Measurements from ENCODE around the gene CUBN. TPM values are rescaled to one million over a fixed set of nuclear protein-coding genes. Genes with fewer than 3 reads are reported as not detected.

The CUBN gene
- total RNA-seq, 8 experiments from 2014 or later, result 0.58 to 23.2 (median 1.4) TPM

DNA sequence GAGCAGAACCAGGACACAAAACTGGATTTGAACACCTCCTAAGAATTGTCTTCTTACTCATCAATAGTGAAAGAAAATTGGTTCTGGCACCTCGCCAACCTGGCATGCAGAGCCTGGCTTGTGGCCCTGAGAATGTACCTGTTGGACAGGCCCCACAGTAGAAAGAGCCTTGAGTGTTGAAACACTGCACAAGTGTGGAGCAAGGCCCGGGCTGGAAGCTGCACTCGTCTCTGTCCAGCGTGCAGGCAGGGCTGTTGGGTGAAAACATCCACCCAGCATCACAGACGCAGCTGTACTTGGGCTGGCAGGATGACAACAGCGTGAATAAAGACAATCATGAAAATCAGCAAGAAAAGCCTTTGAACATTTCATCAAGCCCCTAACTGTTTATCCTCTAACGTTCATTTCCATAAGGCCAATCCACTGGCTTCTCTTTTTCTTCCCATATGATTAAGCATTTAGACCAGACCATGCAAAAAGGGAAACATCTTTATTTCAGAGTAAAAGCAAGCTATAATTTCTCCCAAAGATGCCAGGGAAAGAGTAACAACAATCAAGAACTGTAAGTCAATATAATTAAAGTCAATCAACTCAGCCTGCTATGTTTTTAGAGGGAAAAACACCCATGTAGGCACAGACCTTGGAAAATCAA, 15.6 kb downstream of the CUBN start:
- peaks cover 0 to 3% of the 10 kb centered on the region in 2 donors for H3K4me1 ChIP-seq (replicated peaks in 1 of 2)
- WGBS, 10 experiments, result 6 to 100% (median 84%) methylated on average over 2 to 5 of the region's 7 CpGs; no CpG with 5 or more reads in 2 of the 10 experiments
- in situ Hi-C loops (cut with MboI; ENCODE audit: low pct_unique_long_range_greater_than_20kb in 2 of 9, low sequenced_read_pairs in 9 of 9, unreplicated experiment in 9 of 9), result no loop called here
- ATAC-seq (replicated peaks in 6 of 8), result peak in 2 of 8 experiments; percentile 67 to 88
- H3K27ac ChIP-seq, result no peak overlapping the region
- H3K4me3 ChIP-seq, result no peak overlapping the region

DNA sequence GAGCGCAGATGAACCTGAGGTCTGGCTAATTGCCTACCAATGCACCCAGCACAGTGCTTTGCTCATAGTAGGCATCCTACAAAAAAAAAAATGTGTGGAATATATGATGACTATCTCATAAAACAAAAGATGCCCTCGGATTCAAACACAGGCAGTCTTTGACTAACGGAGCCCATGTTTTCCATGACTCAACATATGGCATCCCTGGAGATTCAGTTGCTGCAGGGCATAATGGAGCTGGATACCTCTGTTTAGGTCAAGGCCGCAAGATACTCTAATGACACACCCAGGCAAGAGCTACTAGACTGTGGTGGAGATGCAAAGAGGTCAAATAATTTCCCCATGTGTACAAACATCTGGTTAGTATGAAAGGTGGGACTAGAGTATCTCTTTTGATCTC, 16.3 kb downstream of the CUBN start:
- Histone ChIP-seq H3K4me1 (replicated peaks in 1 of 2) (peaks cover 0 to 3% of the 10 kb centered on the region in 2 donors), H3K27ac (no peak overlapping the region), H3K4me3 (no peak overlapping the region)
- peak in 1 of 8 experiments; percentile 31 for ATAC-seq (replicated peaks in 6 of 8)
- 45 to 100% (median 90%) methylated on average over 1 to 4 of the region's 4 CpGs; no CpG with 5 or more reads in 2 of the 10 experiments for WGBS, 10 experiments
- in situ Hi-C loops (cut with MboI; ENCODE audit: low pct_unique_long_range_greater_than_20kb in 2 of 9, low sequenced_read_pairs in 9 of 9, unreplicated experiment in 9 of 9), result no loop called here

DNA sequence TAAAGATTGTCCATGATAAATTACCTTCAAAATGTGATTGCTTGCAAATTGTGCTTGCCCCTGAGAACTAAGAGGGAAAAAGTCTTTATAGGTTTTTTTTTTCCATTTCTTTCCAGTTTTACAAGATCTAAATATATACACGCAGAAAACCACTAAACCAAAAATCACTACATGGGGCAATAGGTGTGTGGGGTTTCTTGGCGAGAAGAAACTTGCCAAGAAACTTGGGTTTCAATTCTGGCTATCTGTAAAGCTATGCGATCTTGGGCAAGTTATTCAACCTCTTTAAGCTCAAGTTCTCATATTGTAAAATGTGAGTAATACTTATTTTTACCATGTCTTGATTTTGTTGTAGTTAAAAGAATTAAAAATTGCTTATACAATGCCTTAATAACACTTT, 17.0 kb downstream of the CUBN start:
- H3K4me3 ChIP-seq, result no peak overlapping the region
- ATAC-seq (replicated peaks in 6 of 8), result no peak
- whole genome bisulfite sequencing, 10 experiments, result 40 to 100% (median 87%) methylated on average over 2 to 3 of the region's 3 CpGs
- H3K4me1 ChIP-seq (replicated peaks in 1 of 2), result peaks cover 0 to 3% of the 10 kb centered on the region in 2 donors
- in situ Hi-C loops (cut with MboI; ENCODE audit: low pct_unique_long_range_greater_than_20kb in 2 of 9, low sequenced_read_pairs in 9 of 9, unreplicated experiment in 9 of 9), result no loop called here
- no peak overlapping the region for H3K27ac ChIP-seq

DNA sequence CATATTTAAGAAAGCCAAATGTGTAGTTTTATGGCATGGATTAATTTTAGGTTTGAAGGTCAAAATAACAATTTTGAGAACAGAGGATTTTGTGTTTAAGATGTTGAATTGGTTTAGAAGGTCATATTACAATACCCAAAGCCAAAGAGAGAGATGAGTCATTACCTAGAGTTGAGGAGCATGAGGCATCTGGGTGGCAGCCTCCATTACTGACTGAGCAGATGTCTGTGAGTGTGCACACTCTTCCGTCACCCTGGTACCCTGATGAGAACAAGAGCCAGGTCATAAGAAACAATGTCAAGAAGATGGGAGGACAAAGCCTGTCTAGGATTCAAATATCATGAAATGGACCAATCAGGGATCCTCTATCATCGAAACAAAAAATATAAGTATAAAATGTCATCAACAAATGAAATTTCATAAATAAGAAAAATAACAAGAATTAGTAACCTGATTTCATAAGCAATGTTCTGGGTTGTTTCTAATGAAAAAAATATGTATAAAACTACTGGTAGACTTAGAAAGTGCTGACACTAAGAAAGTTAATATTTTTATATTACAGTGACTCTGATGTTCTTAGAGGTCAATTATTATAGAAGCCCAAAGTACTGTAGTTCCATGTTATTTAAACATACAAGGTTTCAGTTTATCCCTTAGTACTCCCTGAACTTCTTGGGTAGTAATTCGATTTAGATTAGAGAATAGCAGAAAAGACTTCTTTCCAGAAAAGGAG, 20.0 kb downstream of the CUBN start:
- Histone ChIP-seq H3K27ac (no peak overlapping the region), H3K4me3 (no peak overlapping the region), H3K4me1 (replicated peaks in 1 of 2) (no peaks in the 10 kb centered on the region)
- in situ Hi-C loops (cut with MboI; ENCODE audit: low pct_unique_long_range_greater_than_20kb in 2 of 9, low sequenced_read_pairs in 9 of 9, unreplicated experiment in 9 of 9), result no loop called here
- 58 to 100% (median 87%) methylated on average over 1 to 3 of the region's 3 CpGs for WGBS, 10 experiments
- peak in 4 of 8 experiments; percentile 41 to 70 (median 57) for ATAC-seq (replicated peaks in 6 of 8)

DNA sequence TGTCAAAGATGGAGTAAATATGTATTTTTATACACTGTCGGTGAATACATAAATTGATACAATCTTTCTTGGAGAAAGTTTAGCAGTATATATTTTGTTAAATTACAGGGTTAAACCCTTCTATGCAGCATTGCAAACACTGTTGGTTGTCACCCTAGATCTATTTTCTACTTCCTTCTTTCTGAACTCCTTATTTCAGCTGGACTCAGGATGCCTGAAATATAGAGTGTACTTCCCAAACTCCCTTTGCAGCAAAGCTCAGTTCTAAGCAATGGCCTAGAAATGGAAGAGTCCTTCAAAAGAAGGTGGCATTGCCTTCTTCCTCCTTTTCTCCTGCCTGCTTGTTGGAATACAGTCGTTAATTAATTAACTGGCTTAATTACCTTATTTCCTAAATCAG, 20.6 kb downstream of the CUBN start:
- no peak for ATAC-seq (replicated peaks in 6 of 8)
- H3K4me1 ChIP-seq (replicated peaks in 1 of 2), result no peaks in the 10 kb centered on the region
- H3K4me3 ChIP-seq, result no peak overlapping the region
- H3K27ac ChIP-seq, result no peak overlapping the region
- 47 to 100% (median 89%) methylated on average over 1 to 2 of the region's 2 CpGs for WGBS, 10 experiments
- in situ Hi-C loops (cut with MboI; ENCODE audit: low pct_unique_long_range_greater_than_20kb in 2 of 9, low sequenced_read_pairs in 9 of 9, unreplicated experiment in 9 of 9), result no loop called here

DNA sequence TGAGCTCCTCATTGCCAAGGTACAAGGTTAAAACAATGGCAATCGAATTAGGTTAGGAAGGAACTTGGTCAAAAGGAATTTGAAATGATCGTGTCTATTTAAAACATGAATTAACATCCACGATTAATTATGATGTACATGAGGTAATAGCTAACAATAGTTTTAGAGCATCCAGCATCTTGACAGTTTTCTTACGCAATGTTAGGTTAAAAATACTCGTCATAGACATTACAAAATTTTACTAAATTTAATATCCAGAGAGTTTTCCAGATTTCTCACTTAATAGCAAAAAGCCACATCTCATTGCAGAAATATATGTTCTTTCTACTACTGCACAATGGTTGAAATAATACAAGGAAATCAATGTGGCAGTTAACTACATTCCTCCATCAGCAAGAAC, 22.6 kb downstream of the CUBN start:
- WGBS, 10 experiments, result 57 to 100% (median 89%) methylated on average over 2 to 5 of the region's 5 CpGs; no CpG with 5 or more reads in 1 of the 10 experiments
- H3K27ac ChIP-seq, result no peak overlapping the region
- in situ Hi-C loops (cut with MboI; ENCODE audit: low pct_unique_long_range_greater_than_20kb in 2 of 9, low sequenced_read_pairs in 9 of 9, unreplicated experiment in 9 of 9), result no loop called here
- no peaks in the 10 kb centered on the region for H3K4me1 ChIP-seq (replicated peaks in 1 of 2)
- no peak overlapping the region for H3K4me3 ChIP-seq
- ATAC-seq (replicated peaks in 6 of 8), result no peak

- no peak overlapping the region for H3K4me3 ChIP-seq
- in situ Hi-C loops (cut with MboI; ENCODE audit: low pct_unique_long_range_greater_than_20kb in 2 of 9, low sequenced_read_pairs in 9 of 9, unreplicated experiment in 9 of 9), result no loop called here
- no peaks in the 10 kb centered on the region for H3K4me1 ChIP-seq (replicated peaks in 1 of 2)
- ATAC-seq (replicated peaks in 6 of 8), result no peak
- H3K27ac ChIP-seq, result no peak overlapping the region
Measured at GRCh38 chr10:17101910-17102266, 27.7 kb downstream of the CUBN start.

- H3K27ac ChIP-seq, result no peak overlapping the region
- H3K4me1 ChIP-seq (replicated peaks in 1 of 2), result no peaks in the 10 kb centered on the region
- in situ Hi-C loops (cut with MboI; ENCODE audit: low pct_unique_long_range_greater_than_20kb in 2 of 9, low sequenced_read_pairs in 9 of 9, unreplicated experiment in 9 of 9), result no loop called here
- 83 to 96% (median 91%) methylated on average over 2 to 7 of the region's 7 CpGs; no CpG with 5 or more reads in 1 of the 10 experiments for WGBS, 10 experiments
- no peak for ATAC-seq (replicated peaks in 6 of 8)
- no peak overlapping the region for H3K4me3 ChIP-seq
Measured at GRCh38 chr10:17101257-17101909, 28.2 kb downstream of the CUBN start.

- in situ Hi-C loops (cut with MboI; ENCODE audit: low pct_unique_long_range_greater_than_20kb in 2 of 9, low sequenced_read_pairs in 9 of 9, unreplicated experiment in 9 of 9), result no loop called here
- Histone ChIP-seq H3K4me1 (replicated peaks in 1 of 2) (no peaks in the 10 kb centered on the region), H3K27ac (no peak overlapping the region), H3K4me3 (no peak overlapping the region)
- 41 to 100% (median 90%) methylated on average over 1 to 9 of the region's 9 CpGs for WGBS, 10 experiments
- ATAC-seq (replicated peaks in 6 of 8), result peak in 2 of 8 experiments; percentile 46 to 51
Measured at GRCh38 chr10:17100586-17100985, 29.0 kb downstream of the CUBN start.

DNA sequence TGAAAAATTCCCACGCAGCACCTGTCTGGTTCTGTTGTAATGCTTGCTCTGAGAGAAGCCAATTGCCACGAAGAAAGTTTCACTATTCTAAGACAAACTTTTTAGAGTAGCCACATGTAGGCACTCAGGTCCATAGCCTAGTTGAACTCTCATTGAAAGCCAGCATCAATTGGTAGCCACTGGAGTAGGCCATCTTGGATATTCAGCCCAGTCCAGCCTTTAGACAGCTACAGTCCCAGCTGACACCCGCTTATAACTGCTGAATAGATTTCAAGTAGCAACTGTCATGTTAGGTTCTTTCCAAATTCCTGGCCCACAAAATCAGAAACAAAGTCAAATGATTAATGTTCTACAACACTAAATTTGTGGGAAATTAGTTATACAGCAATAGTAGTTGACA, 31.6 kb downstream of the CUBN start:
- Histone ChIP-seq H3K4me1 (replicated peaks in 1 of 2) (no peaks in the 10 kb centered on the region), H3K27ac (no peak overlapping the region), H3K4me3 (no peak overlapping the region)
- ATAC-seq (replicated peaks in 6 of 8), result no peak
- 67 to 100% (median 94%) methylated on average over 1 to 3 of the region's 3 CpGs; no CpG with 5 or more reads in 2 of the 10 experiments for WGBS, 10 experiments
- in situ Hi-C loops (cut with MboI; ENCODE audit: low pct_unique_long_range_greater_than_20kb in 2 of 9, low sequenced_read_pairs in 9 of 9, unreplicated experiment in 9 of 9), result no loop called here

DNA sequence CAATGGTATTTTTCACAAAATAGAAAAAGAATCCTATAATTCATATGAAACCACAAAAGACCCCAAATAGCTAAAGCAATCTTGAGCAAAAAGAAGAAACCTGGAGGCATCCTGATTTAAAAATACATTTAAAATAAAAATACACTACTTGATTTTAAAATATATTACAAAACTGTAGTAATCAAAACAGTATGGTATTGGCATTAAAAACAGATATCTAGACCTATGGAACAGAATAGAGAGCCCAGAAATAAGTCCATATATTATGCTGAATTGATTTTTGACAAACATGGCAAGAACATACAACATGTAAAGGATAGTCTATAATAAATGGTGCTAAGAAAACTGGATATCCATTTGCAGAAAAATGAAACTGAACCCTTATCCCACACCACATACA, 34.8 kb downstream of the CUBN start:
- in situ Hi-C loops (cut with MboI; ENCODE audit: low pct_unique_long_range_greater_than_20kb in 2 of 9, low sequenced_read_pairs in 9 of 9, unreplicated experiment in 9 of 9), result no loop called here
- no peak overlapping the region for H3K27ac ChIP-seq
- ATAC-seq (replicated peaks in 6 of 8), result no peak
- no peak overlapping the region for H3K4me3 ChIP-seq
- H3K4me1 ChIP-seq (replicated peaks in 1 of 2), result no peaks in the 10 kb centered on the region

- no peak overlapping the region for H3K27ac ChIP-seq
- peaks cover 3 to 6% of the 10 kb centered on the region in 2 donors for H3K4me1 ChIP-seq (replicated peaks in 1 of 2)
- in situ Hi-C loops (cut with MboI; ENCODE audit: low pct_unique_long_range_greater_than_20kb in 2 of 9, low sequenced_read_pairs in 9 of 9, unreplicated experiment in 9 of 9), result no loop called here
- WGBS, 10 experiments, result 33 to 100% (median 69%) methylated on average over 1 to 5 of the region's 5 CpGs
- no peak overlapping the region for H3K4me3 ChIP-seq
- ATAC-seq (replicated peaks in 6 of 8), result no peak
Measured at GRCh38 chr10:17092986-17093803, 36.4 kb downstream of the CUBN start.
